ENCODE measurements around the gene PHACTR1. TPM values are rescaled to one million over a fixed set of nuclear protein-coding genes. Genes with fewer than 3 reads are reported as not detected.

PHACTR1 gene
- total RNA-seq, 2 experiments from 2014 or later: 0.47 to 0.61 TPM

DNA sequence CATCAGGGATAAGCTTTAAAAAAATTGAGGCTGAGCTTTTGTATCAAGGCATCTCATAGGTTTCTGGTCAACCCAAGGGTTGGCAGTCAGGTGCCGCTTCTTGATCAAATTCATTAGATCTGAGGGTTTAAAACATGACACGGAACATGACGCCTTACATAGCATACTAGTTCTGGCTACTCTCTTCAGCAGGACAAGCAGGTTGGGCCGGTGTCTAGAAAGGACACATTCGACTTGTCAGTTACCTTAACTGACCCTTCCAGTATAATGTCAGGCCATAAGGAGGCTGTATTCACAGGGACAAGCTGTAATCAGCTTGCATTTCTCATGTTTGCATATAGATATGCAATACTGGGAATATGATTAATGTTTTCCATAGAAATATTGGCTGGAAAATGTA is 65.6 kb downstream of the PHACTR1 start:
- H3K4me1 Mint-ChIP-seq (ENCODE audit: low read depth): no peaks in the 10 kb centered on the region
- H3K27me3 Mint-ChIP-seq (ENCODE audit: low read depth): no peaks in the 10 kb centered on the region
- H3K4me3 Mint-ChIP-seq: no peak overlapping the region
- POLR2A ChIA-PET: no interaction called here
- no peaks in the 10 kb centered on the region for H3K9me3 Mint-ChIP-seq (ENCODE audit: insufficient read depth)
- ATAC-seq (no peak), DNase-seq (no peak)
- CTCF ChIA-PET: no interaction called here
- H3K27ac Mint-ChIP-seq: no peak overlapping the region
- no peaks in the 10 kb centered on the region for H3K36me3 Mint-ChIP-seq (ENCODE audit: low read depth)

DNA sequence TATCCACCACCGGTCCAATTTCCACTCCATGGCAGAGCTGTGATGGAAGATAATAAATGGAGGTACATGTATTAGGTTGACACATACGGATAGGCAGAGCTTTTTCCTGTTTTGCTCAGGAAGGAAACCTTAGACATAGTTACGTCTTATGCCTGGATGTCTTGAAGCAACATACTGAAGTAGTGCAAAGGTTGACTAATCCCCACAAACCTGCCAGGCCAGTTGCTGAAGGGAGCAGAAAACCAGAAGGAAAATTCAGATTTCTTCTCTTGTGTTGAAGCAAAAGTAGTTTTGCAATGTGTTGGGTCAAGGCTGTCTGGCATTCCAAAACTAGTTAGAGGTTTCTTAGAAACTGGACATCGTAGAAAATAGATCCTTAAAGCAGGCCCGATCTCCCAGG is 68.7 kb downstream of the PHACTR1 start:
- H3K36me3 Mint-ChIP-seq (ENCODE audit: low read depth): no peaks in the 10 kb centered on the region
- no peaks in the 10 kb centered on the region for H3K9me3 Mint-ChIP-seq (ENCODE audit: insufficient read depth)
- POLR2A ChIA-PET: no interaction called here
- H3K4me1 Mint-ChIP-seq (ENCODE audit: low read depth): no peaks in the 10 kb centered on the region
- no peak for ATAC-seq
- no peak overlapping the region for H3K27ac Mint-ChIP-seq
- CTCF ChIA-PET: no interaction called here
- DNase-seq: no peak
- no peaks in the 10 kb centered on the region for H3K27me3 Mint-ChIP-seq (ENCODE audit: low read depth)
- H3K4me3 Mint-ChIP-seq: no peak overlapping the region

- no peak overlapping the region for H3K4me3 Mint-ChIP-seq
- H3K4me1 Mint-ChIP-seq (ENCODE audit: low read depth): no peaks in the 10 kb centered on the region
Measured at GRCh38 chr6:12785921-12786320, 69.4 kb downstream of the PHACTR1 start.

GRCh38 chr6:12791371-12791770 is 74.8 kb downstream of the PHACTR1 start:
- ChIA-PET CTCF (no interaction called here), POLR2A (no interaction called here)
- Mint-ChIP-seq H3K9me3 (ENCODE audit: insufficient read depth) (no peaks in the 10 kb centered on the region), H3K27ac (no peak overlapping the region), H3K4me3 (no peak overlapping the region), H3K4me1 (ENCODE audit: low read depth) (no peaks in the 10 kb centered on the region), H3K36me3 (ENCODE audit: low read depth) (no peaks in the 10 kb centered on the region), H3K27me3 (ENCODE audit: low read depth) (no peaks in the 10 kb centered on the region)
- ATAC-seq (no peak), DNase-seq (no peak)

More at GRCh38 chr6:12785921-12786320, 69.4 kb downstream of the PHACTR1 start:
- Mint-ChIP-seq H3K36me3 (ENCODE audit: low read depth) (no peaks in the 10 kb centered on the region), H3K27ac (no peak overlapping the region), H3K9me3 (ENCODE audit: insufficient read depth) (no peaks in the 10 kb centered on the region), H3K27me3 (ENCODE audit: low read depth) (no peaks in the 10 kb centered on the region)
- ChIA-PET POLR2A (no interaction called here), CTCF (no interaction called here)
- DNase-seq: no peak
- no peak for ATAC-seq

- no peaks in the 10 kb centered on the region for H3K36me3 Mint-ChIP-seq (ENCODE audit: low read depth)
- DNase-seq (no peak), ATAC-seq (no peak)
- peaks cover 2% of the 10 kb centered on the region for H3K27me3 Mint-ChIP-seq (ENCODE audit: low read depth)
- ChIA-PET CTCF (no interaction called here), POLR2A (no interaction called here)
- H3K9me3 Mint-ChIP-seq (ENCODE audit: insufficient read depth): no peaks in the 10 kb centered on the region
- no peak overlapping the region for H3K4me3 Mint-ChIP-seq
- H3K27ac Mint-ChIP-seq: no peak overlapping the region
- H3K4me1 Mint-ChIP-seq (ENCODE audit: low read depth): no peaks in the 10 kb centered on the region
Measured at GRCh38 chr6:12798326-12798725, 81.8 kb downstream of the PHACTR1 start.

- Mint-ChIP-seq H3K9me3 (ENCODE audit: insufficient read depth) (no peaks in the 10 kb centered on the region), H3K4me1 (ENCODE audit: low read depth) (no peaks in the 10 kb centered on the region), H3K36me3 (ENCODE audit: low read depth) (no peaks in the 10 kb centered on the region), H3K4me3 (no peak overlapping the region), H3K27me3 (ENCODE audit: low read depth) (peaks cover 2% of the 10 kb centered on the region), H3K27ac (no peak overlapping the region)
- ChIA-PET POLR2A (no interaction called here), CTCF (no interaction called here)
- ATAC-seq (no peak), DNase-seq (no peak)
Measured at GRCh38 chr6:12800120-12800519, 83.6 kb downstream of the PHACTR1 start.

GRCh38 chr6:12801141-12801540 is 84.6 kb downstream of the PHACTR1 start:
- no peak for DNase-seq
- Mint-ChIP-seq H3K9me3 (ENCODE audit: insufficient read depth) (no peaks in the 10 kb centered on the region), H3K36me3 (ENCODE audit: low read depth) (no peaks in the 10 kb centered on the region), H3K27me3 (ENCODE audit: low read depth) (peaks cover 2% of the 10 kb centered on the region), H3K4me3 (no peak overlapping the region), H3K27ac (no peak overlapping the region), H3K4me1 (ENCODE audit: low read depth) (no peaks in the 10 kb centered on the region)
- ATAC-seq: no peak
- ChIA-PET CTCF (interaction anchor here (1.2 kb wide), 1 partner anchor 12 kb away, joined by 3 read pairs; no protein-coding TSS in a partner anchor), POLR2A (no interaction called here)

GRCh38 chr6:12802440-12802839 is 85.9 kb downstream of the PHACTR1 start:
- peaks cover 2% of the 10 kb centered on the region for H3K27me3 Mint-ChIP-seq (ENCODE audit: low read depth)
- H3K4me3 Mint-ChIP-seq: no peak overlapping the region
- ChIA-PET POLR2A (no interaction called here), CTCF (interaction anchor here (1.2 kb wide), 1 partner anchor 11 kb away, joined by 3 read pairs; no protein-coding TSS in a partner anchor)
- H3K4me1 Mint-ChIP-seq (ENCODE audit: low read depth): no peaks in the 10 kb centered on the region
- no peaks in the 10 kb centered on the region for H3K36me3 Mint-ChIP-seq (ENCODE audit: low read depth)
- ATAC-seq (no peak), DNase-seq (no peak)
- no peaks in the 10 kb centered on the region for H3K9me3 Mint-ChIP-seq (ENCODE audit: insufficient read depth)
- H3K27ac Mint-ChIP-seq: no peak overlapping the region

- ChIA-PET CTCF (no interaction called here), POLR2A (no interaction called here)
- Mint-ChIP-seq H3K4me1 (ENCODE audit: low read depth) (no peaks in the 10 kb centered on the region), H3K27me3 (ENCODE audit: low read depth) (peaks cover 5% of the 10 kb centered on the region), H3K36me3 (ENCODE audit: low read depth) (no peaks in the 10 kb centered on the region), H3K27ac (no peak overlapping the region), H3K9me3 (ENCODE audit: insufficient read depth) (no peaks in the 10 kb centered on the region), H3K4me3 (no peak overlapping the region)
- ATAC-seq (no peak), DNase-seq (no peak)
Measured at GRCh38 chr6:12803486-12803885, 86.9 kb downstream of the PHACTR1 start.

- CTCF ChIA-PET: no interaction called here
- Mint-ChIP-seq H3K27ac (no peak overlapping the region), H3K9me3 (ENCODE audit: insufficient read depth) (no peaks in the 10 kb centered on the region), H3K27me3 (ENCODE audit: low read depth) (peaks cover 5% of the 10 kb centered on the region), H3K4me1 (ENCODE audit: low read depth) (no peaks in the 10 kb centered on the region), H3K4me3 (no peak overlapping the region), H3K36me3 (ENCODE audit: low read depth) (no peaks in the 10 kb centered on the region)
- POLR2A ChIA-PET: no interaction called here
- DNase-seq: no peak
- no peak for ATAC-seq
Measured at GRCh38 chr6:12804952-12805645, 88.5 kb downstream of the PHACTR1 start.

GRCh38 chr6:12806136-12806535 is 89.6 kb downstream of the PHACTR1 start:
- Mint-ChIP-seq H3K9me3 (ENCODE audit: insufficient read depth) (no peaks in the 10 kb centered on the region), H3K36me3 (ENCODE audit: low read depth) (no peaks in the 10 kb centered on the region), H3K4me1 (ENCODE audit: low read depth) (no peaks in the 10 kb centered on the region), H3K27me3 (ENCODE audit: low read depth) (peaks cover 5% of the 10 kb centered on the region), H3K4me3 (no peak overlapping the region), H3K27ac (no peak overlapping the region)
- ATAC-seq (no peak), DNase-seq (no peak)
- POLR2A ChIA-PET: no interaction called here
- CTCF ChIA-PET: no interaction called here

DNA sequence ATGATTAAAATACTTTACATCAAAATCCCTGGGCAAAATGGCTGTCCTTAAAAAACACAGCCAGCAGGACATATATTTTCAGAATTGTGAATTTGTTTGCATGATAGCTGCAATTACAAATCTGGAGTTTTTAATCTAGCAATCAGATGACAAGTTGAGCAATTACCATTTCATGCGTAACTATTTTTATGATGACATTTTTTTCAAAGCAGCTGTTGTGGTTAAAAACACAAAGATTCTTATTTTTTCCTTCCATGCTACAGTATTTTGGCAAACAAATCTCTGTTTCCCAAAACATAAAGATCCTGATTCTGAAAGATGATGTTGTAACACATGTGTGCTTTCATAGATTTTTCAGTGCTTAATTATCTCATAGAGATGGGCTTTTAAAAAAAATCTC is 90.2 kb downstream of the PHACTR1 start:
- Mint-ChIP-seq H3K36me3 (ENCODE audit: low read depth) (no peaks in the 10 kb centered on the region), H3K4me3 (no peak overlapping the region), H3K27me3 (ENCODE audit: low read depth) (peaks cover 3% of the 10 kb centered on the region), H3K27ac (no peak overlapping the region), H3K9me3 (ENCODE audit: insufficient read depth) (no peaks in the 10 kb centered on the region), H3K4me1 (ENCODE audit: low read depth) (no peaks in the 10 kb centered on the region)
- DNase-seq: no peak
- ChIA-PET POLR2A (no interaction called here), CTCF (no interaction called here)
- no peak for ATAC-seq

- ChIA-PET POLR2A (no interaction called here), CTCF (no interaction called here)
- Mint-ChIP-seq H3K36me3 (ENCODE audit: low read depth) (no peaks in the 10 kb centered on the region), H3K9me3 (ENCODE audit: insufficient read depth) (no peaks in the 10 kb centered on the region), H3K27me3 (ENCODE audit: low read depth) (peaks cover 5% of the 10 kb centered on the region), H3K27ac (no peak overlapping the region), H3K4me1 (ENCODE audit: low read depth) (no peaks in the 10 kb centered on the region), H3K4me3 (no peak overlapping the region)
- ATAC-seq: no peak
- DNase-seq: no peak
Measured at GRCh38 chr6:12811519-12811918, 95.0 kb downstream of the PHACTR1 start.

Measured in activated CD8-positive, alpha-beta T cell treated with anti-CD3 and anti-CD28 coated beads, Interleukin-2, amount 10 ng/mL, durations not matched to agents 7 days and 5 days (primary cell).